Activated CD8-positive, alpha-beta memory T cell treated with anti-CD3 and anti-CD28 coated beads for 1 hour (primary cell): ENCODE data around the gene KLK2.
"Not testable (repeated sequence)": the region's sequence is repeated elsewhere in the genome, so short reads cannot be mapped to it uniquely, and the experiment has no call there.

Experiments used
- DNase-seq, 2 donors: peaks; one replicate each; pipeline ENCODE4 v3.0.0-alpha.2; 2020; ENCODE audit warnings: low read depth in 1 of 2; ENCODE audit errors: extremely low read depth in 1 of 2

KLK2 gene

DNA sequence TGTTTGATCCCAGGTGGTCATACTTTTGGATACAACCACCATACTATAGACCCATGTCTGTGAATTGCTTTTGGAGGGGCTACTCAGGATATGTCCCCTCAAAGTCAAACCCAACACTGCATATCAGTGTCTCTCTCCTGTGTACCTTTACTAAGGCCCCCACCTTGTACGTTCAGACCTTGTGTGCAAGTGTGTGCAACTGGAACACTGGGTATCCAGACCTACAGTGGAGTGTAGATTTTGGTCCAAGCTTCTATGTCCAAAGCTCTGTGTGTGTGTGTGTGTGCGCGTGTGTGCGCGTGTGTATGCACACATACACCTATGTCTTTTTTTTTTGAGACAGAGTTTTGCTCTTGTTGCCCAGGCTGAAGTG is 18.0 kb downstream of the KLK2 start:
- no peak for DNase-seq

DNA sequence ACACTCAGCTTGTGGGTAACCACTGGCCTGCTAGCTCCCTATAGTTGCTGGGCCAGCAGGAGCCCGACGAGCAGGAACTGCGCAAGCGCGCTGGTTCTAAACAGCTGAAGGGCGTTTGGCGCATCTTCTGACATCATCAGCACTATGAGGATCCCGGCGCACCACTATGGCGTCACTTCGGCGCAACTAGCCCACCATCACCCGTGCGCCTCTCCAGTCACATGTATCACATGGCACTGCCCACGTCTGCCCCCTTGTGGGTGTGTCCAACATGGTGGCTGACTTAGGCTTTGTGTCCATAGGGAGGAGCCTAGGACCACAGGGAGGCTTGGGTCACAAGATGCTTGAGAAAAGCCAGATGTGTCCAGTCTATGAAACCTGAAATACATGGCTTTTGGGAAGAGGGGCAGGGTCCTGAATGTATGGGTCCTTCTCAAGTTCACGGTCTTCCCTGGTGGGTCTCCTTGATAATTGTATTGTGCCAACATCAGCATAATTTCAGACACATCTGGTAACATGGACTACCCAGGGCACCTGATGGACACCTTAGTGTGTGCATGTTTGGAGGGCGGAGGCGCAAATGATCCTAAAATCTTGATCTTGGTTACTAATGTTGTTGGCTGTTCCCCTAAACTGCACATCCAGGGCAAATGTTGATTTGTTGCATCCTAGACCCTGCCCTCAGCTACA is 20.0 kb downstream of the KLK2 start:
- no peak for DNase-seq

DNA sequence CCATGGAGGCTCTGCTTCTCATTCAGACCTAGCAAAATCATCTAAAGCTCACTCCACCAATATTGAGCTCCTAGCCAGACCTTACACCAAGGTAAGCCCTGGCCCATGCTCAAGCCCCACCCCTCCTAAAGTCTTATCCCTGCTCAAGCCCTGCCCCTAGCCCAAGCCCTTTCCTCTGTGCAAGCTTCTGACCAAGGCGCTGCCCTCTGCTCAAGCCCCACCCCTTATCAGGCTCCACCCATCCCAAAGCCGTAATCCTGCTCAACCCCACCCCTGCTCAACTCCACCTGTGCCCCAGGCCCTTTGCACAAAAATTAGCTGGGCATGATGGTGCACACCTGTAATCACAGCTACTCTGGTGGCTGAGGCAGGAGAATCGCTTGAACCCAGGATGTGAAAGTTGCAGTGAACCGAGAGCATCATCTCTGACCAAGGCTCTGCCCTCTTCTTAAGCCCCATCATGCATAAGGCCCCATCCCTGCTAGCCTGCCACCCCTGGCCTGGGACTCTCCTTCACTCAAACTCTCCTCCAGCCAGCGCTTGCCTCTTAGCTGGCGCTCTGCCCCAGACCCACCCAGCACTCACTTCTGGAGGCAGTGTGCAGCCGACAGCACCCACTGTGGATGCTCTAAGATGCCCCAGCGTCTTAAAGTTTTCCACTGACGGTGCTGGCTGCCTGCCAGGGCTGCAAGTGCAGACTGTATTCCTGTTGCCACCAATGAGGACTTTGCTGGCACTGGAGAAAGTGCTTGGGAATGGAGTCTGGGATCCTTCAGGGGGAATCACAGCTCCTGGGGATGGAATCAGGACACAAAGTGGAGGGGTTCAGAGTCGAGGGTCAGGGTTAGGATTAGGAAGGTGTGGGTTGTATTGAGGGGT is 21.5 kb downstream of the KLK2 start:
- DNase-seq = no peak

DNA sequence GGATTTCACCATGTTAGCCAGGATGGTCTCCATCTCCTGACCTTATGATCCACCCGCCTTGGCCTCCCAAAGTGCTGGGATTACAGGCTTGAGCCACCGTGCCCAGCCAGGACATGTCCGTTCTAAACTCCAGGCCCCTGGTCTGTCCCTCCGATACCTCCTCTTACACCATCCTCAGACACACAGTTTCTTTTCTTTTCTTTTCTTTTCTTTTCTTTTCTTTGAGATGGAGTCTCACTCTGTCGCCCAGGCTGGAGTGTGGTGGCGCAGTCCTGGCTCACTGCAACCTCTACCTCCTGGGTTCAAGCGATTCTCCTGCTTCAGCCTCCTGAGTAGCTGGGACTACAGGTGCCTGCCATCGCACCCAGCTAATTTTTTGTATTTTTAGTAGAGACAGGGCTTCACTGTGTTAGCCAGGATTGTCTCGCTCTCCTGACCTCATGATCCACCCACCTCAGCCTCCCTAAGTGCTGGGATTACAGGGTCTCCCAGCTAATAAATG is 22.9 kb downstream of the KLK2 start:
- DNase-seq = not testable (repeated sequence)

DNA sequence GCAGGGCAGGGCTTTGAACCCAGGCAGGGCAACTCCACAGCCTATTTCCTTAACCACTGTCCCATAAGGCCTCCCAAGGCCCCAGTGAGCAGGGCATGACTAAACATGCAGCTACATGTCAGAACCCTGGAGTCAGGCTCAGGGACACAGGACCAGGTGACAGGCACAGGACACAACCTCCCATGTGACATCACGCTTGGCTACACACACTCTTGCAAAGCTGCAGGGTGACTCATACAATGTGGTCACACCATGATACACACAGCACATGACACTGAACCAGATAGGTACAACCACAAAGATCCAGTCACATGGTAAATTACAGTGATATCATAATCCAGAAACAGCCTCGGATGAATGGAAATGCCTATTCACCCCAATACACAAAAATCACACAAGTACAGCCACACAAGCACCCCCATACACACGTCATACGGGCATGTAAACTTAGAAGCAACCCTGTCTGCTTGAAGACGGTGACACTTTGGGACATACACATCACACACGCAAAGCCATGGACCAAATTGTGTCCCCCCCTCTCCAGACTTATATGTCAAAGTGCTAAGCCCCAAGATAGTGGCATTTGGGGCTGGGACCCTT is 23.5 kb downstream of the KLK2 start:
- no peak for DNase-seq

DNA sequence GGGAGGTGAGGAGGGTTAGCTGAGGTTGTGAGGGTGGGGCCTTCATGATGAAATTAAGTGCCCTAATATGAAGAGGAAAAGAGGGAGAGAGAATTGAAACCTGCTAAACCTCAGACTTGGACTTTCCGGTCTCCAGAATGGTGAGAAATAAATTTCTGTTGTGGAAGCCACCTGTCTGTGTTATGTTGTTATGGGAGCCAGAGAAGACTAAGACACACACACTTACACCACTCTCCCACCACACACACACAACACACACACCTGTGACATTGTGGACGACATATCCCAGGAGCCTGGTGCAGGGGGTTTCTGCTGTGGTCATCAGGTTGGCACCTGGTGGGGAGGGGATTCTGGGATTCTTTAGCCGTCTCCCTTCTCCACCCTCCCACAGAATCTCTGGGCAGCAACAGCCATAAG is 24.0 kb downstream of the KLK2 start:
- DNase-seq = no peak

DNA sequence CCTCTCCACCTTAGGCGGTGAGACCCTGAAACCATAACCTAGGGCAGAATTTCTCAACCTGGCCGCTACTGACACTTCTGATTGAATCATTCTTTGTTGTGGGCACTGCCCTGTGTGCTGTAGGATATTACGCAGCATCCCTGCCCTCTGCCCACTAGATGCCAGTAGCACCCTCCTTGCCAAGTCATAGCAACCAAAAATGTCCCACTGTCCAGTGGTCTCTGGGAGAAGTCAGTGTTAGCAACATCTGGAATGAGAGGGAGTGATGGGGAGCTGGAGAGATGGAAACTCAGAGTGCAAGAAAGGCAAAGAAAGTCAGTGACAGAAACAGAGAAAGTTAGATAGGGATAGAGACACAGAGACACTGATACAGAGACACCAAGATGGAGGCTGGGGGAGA is 24.4 kb downstream of the KLK2 start:
- DNase-seq = no peak

DNA sequence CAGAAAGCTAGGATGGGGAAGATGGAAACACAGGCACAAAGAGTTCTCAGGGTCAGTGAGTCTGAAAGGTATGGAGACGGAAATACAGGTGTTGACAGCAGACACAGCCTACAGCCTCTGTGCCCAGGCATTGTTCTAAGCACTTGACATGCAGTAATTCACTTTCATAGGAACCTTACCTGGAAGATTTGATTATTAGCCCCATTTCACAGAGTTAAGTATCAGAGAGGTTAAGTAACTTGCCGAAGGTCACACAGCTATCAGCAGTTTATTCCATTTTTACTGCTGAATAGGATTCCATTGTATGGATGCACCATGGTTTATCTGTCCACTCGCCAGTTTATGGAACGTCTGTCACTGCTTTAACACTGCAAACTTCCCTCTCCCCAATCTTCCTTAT is 24.8 kb downstream of the KLK2 start:
- no peak for DNase-seq

DNA sequence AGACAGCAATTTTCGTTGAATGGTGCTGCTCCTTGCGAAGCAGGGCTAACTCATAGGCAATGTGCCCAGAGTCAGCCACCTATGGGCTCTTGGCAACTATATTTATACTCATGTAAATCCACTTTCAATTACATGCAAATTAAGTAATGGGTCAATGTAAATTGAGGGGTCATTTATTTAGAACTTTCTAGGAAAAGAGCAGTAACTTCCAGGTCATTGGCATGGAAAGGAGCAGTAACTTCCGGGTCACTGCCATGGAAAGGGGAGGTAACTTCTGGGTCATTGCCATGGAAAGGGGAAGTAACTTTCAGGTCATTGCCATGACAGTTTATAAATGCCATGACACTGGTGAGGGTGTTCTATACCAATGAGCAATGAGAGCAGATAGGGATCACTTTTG is 26.3 kb downstream of the KLK2 start:
- DNase-seq = no peak

DNA sequence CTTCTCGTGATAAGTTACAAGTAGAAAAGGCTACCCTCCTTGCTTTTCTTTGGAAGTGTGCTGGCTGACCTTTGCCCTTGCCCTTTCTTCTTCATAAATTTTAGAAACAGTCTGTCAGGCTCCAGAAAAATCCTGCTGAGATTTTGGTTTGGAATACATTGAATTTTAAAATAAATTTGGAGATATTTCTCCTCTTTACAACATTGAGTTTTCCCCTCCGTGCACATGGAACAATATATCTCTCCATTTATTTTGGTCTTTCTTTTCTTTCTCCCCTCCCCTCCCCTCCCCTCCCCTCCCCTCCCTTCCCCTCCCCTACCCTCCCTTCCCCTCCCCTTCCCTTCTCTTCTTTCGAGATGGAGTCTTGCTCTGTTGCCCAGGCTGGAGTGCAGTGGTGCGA is 29.4 kb downstream of the KLK2 start:
- no peak for DNase-seq

DNA sequence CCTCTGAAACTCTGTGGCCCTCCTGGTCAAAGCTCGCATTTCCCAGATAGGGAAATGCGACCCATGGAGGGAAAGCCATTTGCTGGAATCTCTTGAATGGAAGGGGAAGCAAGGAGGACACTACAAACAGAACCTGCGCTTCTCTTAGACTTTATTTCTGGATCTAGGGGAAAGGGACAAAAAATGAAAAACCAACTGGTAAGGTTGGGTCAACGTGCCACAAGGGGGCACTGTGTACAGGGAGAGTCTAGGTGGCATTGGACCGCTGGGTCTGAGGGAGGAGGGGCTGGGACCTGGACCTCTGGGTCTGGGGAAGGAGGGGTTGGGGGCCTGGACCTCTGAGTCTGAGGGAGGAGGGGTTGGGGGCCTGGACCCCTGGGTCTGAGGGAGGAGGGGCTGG is 33.0 kb downstream of the KLK2 start:
- no peak for DNase-seq

DNA sequence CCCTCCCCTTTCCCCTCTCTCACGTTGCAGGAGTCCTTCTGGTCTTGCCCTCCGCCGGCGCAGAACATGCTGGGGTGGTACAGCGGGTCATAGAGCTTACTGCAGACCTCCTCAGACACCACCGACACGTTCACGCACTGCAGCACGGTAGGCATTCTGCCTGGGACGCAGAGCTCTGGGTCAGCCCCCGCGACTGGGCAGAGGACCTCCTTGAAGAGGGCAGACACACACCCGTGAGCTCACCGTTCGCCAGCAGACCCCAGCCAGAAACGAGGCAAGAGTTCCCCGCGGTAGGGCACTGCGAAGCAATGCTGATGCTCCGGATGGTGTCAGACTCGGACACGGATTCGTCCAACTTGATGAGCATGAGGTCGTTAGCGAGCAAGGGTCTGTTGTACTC is 35.1 kb downstream of the KLK2 start:
- no peak for DNase-seq

DNA sequence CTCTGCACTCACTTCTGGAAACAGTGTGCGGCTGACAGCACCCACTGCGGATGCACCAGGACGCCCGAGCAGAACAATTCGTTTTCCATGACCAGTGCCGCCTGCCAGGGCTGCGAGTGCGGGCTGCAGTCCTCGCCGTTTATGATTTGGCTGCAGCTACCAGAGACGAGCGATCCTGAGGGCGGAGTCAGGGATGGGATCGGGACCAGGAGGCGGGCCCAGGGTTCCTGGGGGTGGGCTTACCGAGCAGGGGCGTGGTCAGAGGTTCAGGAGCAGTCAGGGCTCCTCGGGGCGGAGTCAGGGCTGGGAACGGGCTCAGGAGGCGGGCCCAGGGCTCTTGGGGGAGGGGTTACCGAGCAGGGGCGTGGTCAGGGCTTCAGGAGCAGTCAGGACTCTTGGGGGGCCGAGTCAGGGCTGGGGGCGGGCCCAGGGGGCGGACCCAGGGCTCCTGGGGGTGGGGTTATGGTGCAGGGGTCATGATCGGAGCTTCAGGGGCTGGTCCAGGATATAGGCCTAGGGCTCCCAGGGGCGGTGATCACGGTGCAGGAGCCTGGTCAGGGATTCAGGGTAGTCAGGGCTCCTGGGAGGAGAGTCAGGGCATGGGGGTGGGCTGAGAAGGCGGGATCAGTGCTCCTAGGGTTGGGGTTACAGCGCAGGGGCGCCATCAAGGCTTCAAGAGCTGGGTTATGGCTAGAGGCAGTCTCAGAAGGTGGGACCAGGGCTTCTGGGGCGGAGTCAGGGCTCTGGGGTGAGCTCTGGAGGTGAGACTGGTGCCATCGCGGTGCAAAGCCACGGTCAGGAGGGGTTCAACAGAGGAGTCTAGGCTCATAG is 36.2 kb downstream of the KLK2 start:
- DNase-seq = no peak

DNA sequence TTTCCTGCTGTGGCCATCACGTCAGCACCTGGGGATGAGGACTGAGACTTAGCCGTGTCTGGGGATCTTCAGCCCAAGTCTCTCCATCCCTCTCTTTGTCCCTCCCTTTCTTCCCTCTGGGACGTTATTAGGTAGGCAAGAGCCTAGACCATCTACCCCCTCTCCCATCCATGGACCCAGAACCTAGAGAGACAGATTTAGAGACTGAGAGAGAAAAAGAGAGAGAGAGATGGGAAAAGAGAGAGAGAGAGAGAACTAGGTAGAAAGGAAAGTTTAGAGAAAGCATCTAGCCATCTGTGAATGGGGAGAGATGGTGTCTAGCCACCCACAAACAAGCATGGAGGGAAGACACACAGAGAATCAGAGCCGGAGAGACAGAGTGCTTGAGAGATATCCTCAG is 37.5 kb downstream of the KLK2 start:
- no peak for DNase-seq

DNA sequence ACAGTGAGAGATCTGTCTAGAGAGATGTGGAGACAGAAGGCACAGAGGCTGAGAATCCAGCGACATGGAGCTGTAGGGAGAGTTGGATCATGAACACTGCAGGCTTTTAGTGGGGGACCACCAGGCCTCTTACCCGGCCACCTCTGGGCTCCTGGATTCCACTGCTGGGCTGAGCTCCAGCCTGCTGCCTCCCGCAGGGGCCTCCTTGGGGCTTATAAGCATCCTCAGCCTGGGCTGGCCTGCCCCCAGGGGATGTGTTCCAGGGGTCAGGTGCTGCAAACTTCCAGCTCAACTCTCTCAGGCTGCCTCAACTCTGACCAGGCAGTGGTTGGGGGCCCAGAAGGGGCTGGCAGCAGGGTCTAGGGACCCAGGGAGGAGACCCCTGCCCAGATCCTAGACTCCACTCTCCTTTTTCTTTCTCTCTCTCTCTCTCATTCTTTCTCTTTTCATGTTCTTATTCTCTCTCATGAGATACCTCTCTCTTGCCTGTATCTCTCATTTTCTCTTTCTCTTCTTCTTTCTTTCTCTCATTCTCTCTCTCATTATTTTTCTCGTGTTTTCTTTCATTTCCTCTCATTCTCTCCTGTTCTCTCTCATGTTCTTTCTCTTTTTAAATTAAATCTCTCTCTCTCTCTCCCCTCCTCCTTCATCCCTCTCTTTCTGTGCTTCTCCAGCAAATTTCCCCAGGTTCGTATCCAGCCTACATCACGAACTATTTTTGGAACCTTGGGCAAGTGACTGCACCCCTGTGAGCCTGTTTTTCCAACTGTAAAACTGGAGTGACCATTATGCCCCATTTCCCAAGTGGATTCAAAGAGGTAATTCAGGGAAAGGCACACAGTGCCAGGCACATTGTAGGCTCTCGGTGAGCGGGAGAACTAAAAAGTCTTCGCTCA is 38.2 kb downstream of the KLK2 start, which contains the start of gene KLK4:
Gene KLK4 (minus strand): TSS at position 190 of the 896 bp plus-strand sequence. CDS start 657 bp downstream, outside the sequence.
- no peak for DNase-seq

DNA sequence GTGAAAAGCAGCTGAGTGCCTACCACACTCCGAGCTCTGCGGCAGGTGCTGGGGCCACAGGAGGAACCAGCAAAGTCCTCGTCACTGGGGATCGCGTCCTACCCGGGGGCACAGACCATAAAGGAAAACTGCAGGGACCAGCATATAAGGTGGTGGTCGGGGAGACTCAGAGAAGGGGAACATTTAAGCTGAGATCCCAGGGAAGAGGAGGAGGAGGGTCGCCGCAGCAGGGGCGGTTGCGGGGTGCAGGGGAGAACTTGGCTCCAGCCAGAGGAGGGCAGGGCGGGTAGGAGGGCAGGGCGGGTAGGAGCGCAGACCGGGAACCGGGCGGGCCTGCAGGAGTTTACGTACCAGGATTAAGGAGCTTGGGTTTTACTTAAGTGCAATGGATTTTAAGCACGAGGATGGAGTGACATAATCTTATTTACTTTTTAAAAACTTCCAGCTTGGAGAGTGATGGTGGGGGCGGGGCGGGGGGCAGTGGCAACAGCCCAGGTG is 38.9 kb downstream of the KLK2 start:
- no peak for DNase-seq

DNA sequence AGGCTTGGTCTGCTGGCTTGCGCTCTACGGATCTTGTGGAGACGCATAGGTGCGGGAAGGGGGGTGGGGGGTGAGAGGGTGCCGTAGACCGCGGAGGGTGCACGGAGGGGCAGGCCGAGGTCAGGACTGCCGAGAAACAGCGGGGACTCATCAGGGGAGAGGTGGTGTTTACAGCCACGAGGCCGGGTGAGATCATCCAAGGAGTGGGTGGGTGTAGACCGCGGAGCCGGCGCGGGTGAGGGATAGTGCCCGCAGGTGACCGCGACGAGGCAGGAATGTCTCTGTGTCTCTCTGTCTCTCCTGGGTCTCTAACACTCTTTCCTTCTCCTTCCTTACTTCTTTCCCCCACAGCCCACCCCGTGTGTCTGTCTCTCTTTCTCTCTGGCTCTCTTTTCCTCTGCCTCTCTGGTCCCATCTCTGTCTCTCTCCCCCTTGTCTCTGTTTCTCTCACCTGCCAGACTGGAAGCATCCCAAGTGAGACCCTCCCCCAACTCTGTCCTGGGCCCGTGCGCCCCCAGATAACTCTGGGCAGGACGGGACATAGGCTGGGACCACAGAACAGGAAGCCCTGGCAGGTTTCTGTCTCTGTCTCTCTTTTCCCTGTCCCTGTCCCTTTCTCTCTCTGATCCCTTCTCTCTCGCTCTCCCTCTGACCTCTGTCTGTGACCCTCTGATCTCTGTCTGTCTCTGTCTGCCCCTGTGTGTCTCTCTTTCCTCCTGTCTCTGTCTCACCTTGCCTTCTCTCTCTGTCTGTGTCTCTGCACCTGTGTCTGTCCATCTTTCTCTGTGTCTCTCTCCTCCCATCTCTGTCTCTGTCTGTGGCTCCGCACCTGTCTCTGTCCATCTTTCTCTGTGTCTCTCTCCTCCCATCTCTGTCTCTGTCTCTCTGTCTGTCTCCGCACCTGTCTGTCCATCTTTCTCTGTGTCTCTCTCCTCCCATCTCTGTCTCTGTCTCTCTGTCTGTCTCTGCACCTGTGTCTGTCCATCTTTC is 39.8 kb downstream of the KLK2 start:
- DNase-seq = no peak

DNA sequence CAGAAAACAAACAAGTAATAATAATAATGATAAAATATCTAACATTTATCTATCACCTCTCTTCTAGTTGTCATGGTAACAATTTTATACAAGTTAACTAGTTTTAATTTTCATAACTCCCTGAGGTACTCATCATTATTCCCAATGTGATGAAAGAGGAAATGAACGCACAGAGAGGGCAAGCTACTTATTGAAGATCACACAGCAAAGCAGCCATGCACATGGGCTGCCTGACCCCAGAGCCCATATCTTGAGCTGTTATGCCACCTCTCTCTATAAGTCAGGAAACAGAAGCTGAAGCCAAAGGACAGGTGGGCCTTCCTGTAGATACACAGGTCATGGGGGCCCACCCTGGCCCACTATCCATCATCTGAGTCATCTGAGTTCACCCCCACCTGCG is 42.8 kb downstream of the KLK2 start:
- no peak for DNase-seq
